ENCODE results near the gene STARD5. TPM values are rescaled to one million over a fixed set of nuclear protein-coding genes. Genes with fewer than 3 reads are reported as not detected.

The STARD5 gene
- polyA plus RNA-seq, 1 experiment = 5.9 TPM

DNA sequence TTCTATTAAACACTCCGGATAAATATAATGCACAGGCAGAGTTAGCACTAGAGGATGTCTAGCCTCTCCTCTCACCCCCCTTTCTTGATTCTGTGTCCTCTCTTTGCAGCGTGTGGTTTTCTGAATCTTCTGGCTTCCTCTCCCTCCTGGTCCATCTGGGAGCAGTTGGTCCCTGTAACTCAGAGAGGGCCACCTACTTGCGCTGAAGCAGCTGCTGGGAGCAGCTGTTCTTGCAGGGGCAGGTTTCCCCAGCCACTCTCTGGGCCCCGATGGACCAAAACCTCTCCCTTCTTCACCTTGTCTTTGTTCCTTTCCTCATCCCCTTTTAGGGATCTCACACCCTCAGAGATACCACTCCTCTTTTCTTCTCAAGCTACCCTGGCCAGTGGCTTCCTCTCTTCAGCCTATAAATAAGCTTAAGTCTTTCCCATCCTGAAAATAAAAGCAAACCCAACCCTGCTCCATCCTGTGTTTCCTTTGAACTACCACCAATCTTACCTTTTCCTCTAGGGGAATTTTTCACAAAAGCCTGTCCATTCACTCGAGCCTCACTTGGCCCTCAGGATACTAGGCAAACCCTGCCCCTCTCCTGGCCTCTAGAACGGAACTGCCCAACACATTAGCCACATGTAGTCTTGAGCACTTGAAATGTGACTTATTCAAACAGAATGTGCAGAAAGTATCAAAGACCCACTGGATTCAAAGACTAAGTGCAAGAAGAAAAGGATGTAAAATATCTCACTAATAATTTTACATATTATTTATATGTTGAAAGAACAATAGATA lies 59.7 kb downstream of the STARD5 start:
- Histone ChIP-seq H3K27me3 (ENCODE audit: control insufficient read depth, insufficient read depth, low read length) (peaks cover 6% of the 10 kb centered on the region), H3K4me3 (ENCODE audit: low read depth, low read length) (no peak overlapping the region), H3K36me3 (ENCODE audit: control insufficient read depth, insufficient read depth, low read length) (no peaks in the 10 kb centered on the region)
- DNase-seq (ENCODE audit: low read depth) = no peak
- CTCF ChIA-PET = interaction anchor here (2.7 to 10.3 kb wide), 10 partner anchors 10 to 288 kb away, joined by 11 to 378 read pairs (median 32); no protein-coding TSS in a partner anchor
- TF ChIP-seq CTCF (IDR thresholded peaks at IDR 0.05; ENCODE audit: insufficient read depth, low read depth, low read length) = no peak
- POLR2A ChIA-PET = no interaction called here

GRCh38 chr15:81263477-81263876 lies 60.5 kb downstream of the STARD5 start:
- TF ChIP-seq CTCF (IDR thresholded peaks at IDR 0.05; ENCODE audit: insufficient read depth, low read depth, low read length) = no peak
- no peaks in the 10 kb centered on the region for H3K36me3 ChIP-seq (ENCODE audit: control insufficient read depth, insufficient read depth, low read length)
- ChIA-PET CTCF (interaction anchor here (0.8 to 10.3 kb wide), 6 partner anchors 11 to 287 kb away, joined by 3 to 378 read pairs (median 30); no protein-coding TSS in a partner anchor), POLR2A (no interaction called here)
- H3K27me3 ChIP-seq (ENCODE audit: control insufficient read depth, insufficient read depth, low read length) = peaks cover 6% of the 10 kb centered on the region
- no peak for DNase-seq (ENCODE audit: low read depth)
- no peak overlapping the region for H3K4me3 ChIP-seq (ENCODE audit: low read depth, low read length)

DNA sequence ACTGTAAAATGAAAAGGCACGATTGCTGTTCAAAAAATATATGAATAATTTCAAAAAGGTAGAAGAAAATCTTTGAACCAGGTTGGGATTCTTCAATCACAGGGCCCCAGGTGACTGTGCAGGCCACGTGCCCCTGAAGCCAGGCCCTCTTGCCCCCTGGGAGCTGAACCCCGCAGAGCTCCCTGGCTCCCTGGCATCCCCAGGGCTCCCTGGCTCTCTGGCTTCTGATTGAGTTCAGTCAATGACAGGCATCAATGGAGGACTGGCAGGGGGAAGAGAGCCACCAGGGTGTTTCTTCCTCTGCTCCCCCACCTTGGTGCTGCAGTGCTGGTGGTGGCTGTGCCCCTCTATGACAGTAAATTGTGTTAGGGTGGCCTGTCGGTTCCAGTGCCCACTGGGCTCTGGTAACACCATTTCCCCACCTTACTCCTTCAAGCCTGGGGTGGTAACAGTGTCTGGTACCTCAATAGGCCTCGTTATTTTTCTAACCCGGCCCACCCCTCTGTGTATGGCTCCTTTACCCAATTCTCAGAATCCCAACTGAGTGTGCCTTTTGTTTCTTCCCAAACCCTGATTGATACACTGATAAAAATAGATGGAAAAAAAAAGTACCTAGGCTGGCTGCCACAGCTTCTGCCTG lies 62.6 kb downstream of the STARD5 start:
- ChIA-PET POLR2A (no interaction called here), CTCF (interaction anchor here (0.6 to 6.3 kb wide), 3 partner anchors 107 to 1101 kb away, joined by 3 to 54 read pairs (median 43); no protein-coding TSS in a partner anchor)
- H3K27me3 ChIP-seq (ENCODE audit: control insufficient read depth, insufficient read depth, low read length) = peaks cover 6% of the 10 kb centered on the region
- no peak for DNase-seq (ENCODE audit: low read depth)
- no peak overlapping the region for H3K4me3 ChIP-seq (ENCODE audit: low read depth, low read length)
- no peak for TF ChIP-seq CTCF (IDR thresholded peaks at IDR 0.05; ENCODE audit: insufficient read depth, low read depth, low read length)
- H3K36me3 ChIP-seq (ENCODE audit: control insufficient read depth, insufficient read depth, low read length) = no peaks in the 10 kb centered on the region

GRCh38 chr15:81259760-81260298 lies 64.1 kb downstream of the STARD5 start:
- no peaks in the 10 kb centered on the region for H3K36me3 ChIP-seq (ENCODE audit: control insufficient read depth, insufficient read depth, low read length)
- ChIA-PET POLR2A (interaction anchor here (0.7 kb wide), 1 partner anchor 258 kb away, joined by 3 read pairs; no protein-coding TSS in a partner anchor), CTCF (interaction anchor here (0.6 to 6.3 kb wide), 12 partner anchors 9 to 283 kb away, joined by 3 to 54 read pairs (median 4); no protein-coding TSS in a partner anchor)
- H3K27me3 ChIP-seq (ENCODE audit: control insufficient read depth, insufficient read depth, low read length) = peaks cover 6% of the 10 kb centered on the region
- no peak for TF ChIP-seq CTCF (IDR thresholded peaks at IDR 0.05; ENCODE audit: insufficient read depth, low read depth, low read length)
- no peak overlapping the region for H3K4me3 ChIP-seq (ENCODE audit: low read depth, low read length)
- no peak for DNase-seq (ENCODE audit: low read depth)

Other genes starting within 250 kb of the STARD5 start
- gene CFAP161, start 189.9 kb downstream of the STARD5 start, polyA plus RNA-seq (2011; rRNA removed) = not detected in 2 replicates
- gene IL16, start 127.3 kb downstream of the STARD5 start, polyA plus RNA-seq (2011; rRNA removed) = 0.01 and 0.06 TPM in 2 replicates
- not detected in 2 replicates for gene TMC3, start 50.1 kb upstream of the STARD5 start, polyA plus RNA-seq (2011; rRNA removed)

Data from BJ (cell line).